HL-60 (cell line): ENCODE measurements around the gene PLCE1.

Experiments used
- CTCF ChIP-seq: IDR thresholded peaks from one replicate; pipeline ENCODE4 v1.5.1; 2011; ENCODE audit warnings: low read length, control low read depth, inconsistent platforms; ENCODE audit not compliant: insufficient read depth
- GABPA ChIP-seq: IDR thresholded peaks from 2 replicates; pipeline ENCODE4 v1.6.1; 2012; ENCODE audit warnings: low read depth
- POLR2AphosphoS5 ChIP-seq: IDR thresholded peaks from 2 replicates; pipeline ENCODE4 v1.6.1; 2012; ENCODE audit warnings: low read depth
- SPI1 ChIP-seq: IDR thresholded peaks from 2 replicates; pipeline ENCODE4 v1.6.1; 2012; ENCODE audit warnings: low read depth, mild to moderate bottlenecking, borderline replicate concordance
- TF ChIP-seq, protein P1 (sequence below): IDR thresholded peaks from 2 replicates; pipeline ENCODE4 v1.6.1; 2012; ENCODE audit warnings: low read depth; ENCODE audit not compliant: insufficient replicate concordance

GRCh38 chr10:94029955-94030354 lies 36.2 kb downstream of the PLCE1 start:
- no peak for TF ChIP-seq CTCF
- TF ChIP-seq, protein P1, sequence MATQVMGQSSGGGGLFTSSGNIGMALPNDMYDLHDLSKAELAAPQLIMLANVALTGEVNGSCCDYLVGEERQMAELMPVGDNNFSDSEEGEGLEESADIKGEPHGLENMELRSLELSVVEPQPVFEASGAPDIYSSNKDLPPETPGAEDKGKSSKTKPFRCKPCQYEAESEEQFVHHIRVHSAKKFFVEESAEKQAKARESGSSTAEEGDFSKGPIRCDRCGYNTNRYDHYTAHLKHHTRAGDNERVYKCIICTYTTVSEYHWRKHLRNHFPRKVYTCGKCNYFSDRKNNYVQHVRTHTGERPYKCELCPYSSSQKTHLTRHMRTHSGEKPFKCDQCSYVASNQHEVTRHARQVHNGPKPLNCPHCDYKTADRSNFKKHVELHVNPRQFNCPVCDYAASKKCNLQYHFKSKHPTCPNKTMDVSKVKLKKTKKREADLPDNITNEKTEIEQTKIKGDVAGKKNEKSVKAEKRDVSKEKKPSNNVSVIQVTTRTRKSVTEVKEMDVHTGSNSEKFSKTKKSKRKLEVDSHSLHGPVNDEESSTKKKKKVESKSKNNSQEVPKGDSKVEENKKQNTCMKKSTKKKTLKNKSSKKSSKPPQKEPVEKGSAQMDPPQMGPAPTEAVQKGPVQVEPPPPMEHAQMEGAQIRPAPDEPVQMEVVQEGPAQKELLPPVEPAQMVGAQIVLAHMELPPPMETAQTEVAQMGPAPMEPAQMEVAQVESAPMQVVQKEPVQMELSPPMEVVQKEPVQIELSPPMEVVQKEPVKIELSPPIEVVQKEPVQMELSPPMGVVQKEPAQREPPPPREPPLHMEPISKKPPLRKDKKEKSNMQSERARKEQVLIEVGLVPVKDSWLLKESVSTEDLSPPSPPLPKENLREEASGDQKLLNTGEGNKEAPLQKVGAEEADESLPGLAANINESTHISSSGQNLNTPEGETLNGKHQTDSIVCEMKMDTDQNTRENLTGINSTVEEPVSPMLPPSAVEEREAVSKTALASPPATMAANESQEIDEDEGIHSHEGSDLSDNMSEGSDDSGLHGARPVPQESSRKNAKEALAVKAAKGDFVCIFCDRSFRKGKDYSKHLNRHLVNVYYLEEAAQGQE, result no peak
- no peak for TF ChIP-seq GABPA
- no peak for TF ChIP-seq POLR2AphosphoS5
- TF ChIP-seq SPI1, result no peak
